ENCODE results near the gene CEACAM20.

- TF ChIP-seq EZH2 (IDR thresholded peaks at IDR 0.05; ENCODE audit: insufficient read depth, poor library complexity, severe bottlenecking) (no peak), EZH2phosphoT487 (IDR thresholded peaks at IDR 0.05; ENCODE audit: insufficient read depth, low read depth) (no peak)
Measured at GRCh38 chr19:44570984-44571684, 41.7 kb upstream of the CEACAM20 start.

Data from GM23248 (cell line).